Lung (tissue), 12 donors: ENCODE measurements around the gene ZNF107. TPM values are rescaled to one million over a fixed set of nuclear protein-coding genes. Genes with fewer than 3 reads are reported as not detected.

ENCODE experiments used
- ATAC-seq: fragments of 200-7000 bp; cut with Tn5 transposase; one replicate; pipeline ENCODE4 v1.9.1; 2020; ENCODE audit warnings: moderate number of reproducible peaks; ENCODE audit not compliant: insufficient read depth, low FRiP score
- DNase-seq, 3 donors: peaks; one replicate each; pipeline ENCODE4 v3.0.0-alpha.2; 2013 to 2017
- H3K27ac ChIP-seq, 2 donors: one replicate each; pipeline ENCODE4 v1.5.1; 2013; ENCODE audit warnings: mild to moderate bottlenecking in 2 of 2, moderate library complexity in 2 of 2, control low read depth in 1 of 2, inconsistent platforms in 1 of 2, low read depth in 1 of 2, low read length in 1 of 2
- H3K27me3 ChIP-seq, 3 donors: one replicate each; pipeline ENCODE4 v1.5.1; 2013; ENCODE audit warnings: low read length in 2 of 3; ENCODE audit not compliant: control insufficient read depth in 3 of 3, insufficient read depth in 3 of 3
- H3K36me3 ChIP-seq, 4 donors: one replicate each; pipeline ENCODE4 v1.5.1; 2013; ENCODE audit warnings: low read length in 4 of 4, mild to moderate bottlenecking in 1 of 4, moderate library complexity in 1 of 4; ENCODE audit not compliant: control insufficient read depth in 4 of 4, insufficient read depth in 4 of 4
- H3K4me1 ChIP-seq, 5 donors: one replicate each; pipeline ENCODE4 v1.5.1; 2013; ENCODE audit warnings: low read length in 5 of 5, mild to moderate bottlenecking in 2 of 5, moderate library complexity in 1 of 5; ENCODE audit not compliant: control insufficient read depth in 5 of 5, insufficient read depth in 5 of 5
- H3K4me3 ChIP-seq: one replicate; pipeline ENCODE4 v1.5.1; 2013; ENCODE audit warnings: mild to moderate bottlenecking, control low read depth, moderate library complexity
- H3K9ac ChIP-seq, 2 donors: one replicate each; pipeline ENCODE4 v1.5.1; 2013; ENCODE audit warnings: low read length in 2 of 2, control low read depth in 1 of 2; ENCODE audit not compliant: insufficient read depth in 1 of 2
- H3K9me3 ChIP-seq, 4 donors: one replicate each; pipeline ENCODE4 v1.5.1; 2013; ENCODE audit warnings: low read length in 3 of 4, mild to moderate bottlenecking in 1 of 4, moderate library complexity in 1 of 4; ENCODE audit not compliant: control insufficient read depth in 4 of 4, insufficient read depth in 3 of 4
- WGBS, 2 donors: extraction: QIAGEN DNeasy Blood & Tissue Kit; methylation state at CpG; one replicate each; pipeline ENCODE4 v1.1.7; 2013; 5-methylcytosine and 5-hydroxymethylcytosine counted together
- polyA plus RNA-seq, 2 donors: library from polyadenylated mRNA; stranded (reverse); fragments of 200-250 nt; gene quantifications; one replicate each; pipeline ENCODE4 v1.2.1, GENCODE V29; 2013
- total RNA-seq, 2 donors: library from RNA; depleted of rRNA in 1 of 2; stranded (reverse); fragments of >200 nt in 1 of 2; gene quantifications; one replicate each; pipeline ENCODE4 v1.2.1, GENCODE V29; 2014 to 2021
- TF ChIP-seq, protein P1 (sequence below): IDR thresholded peaks from 2 replicates; pipeline ENCODE4 v1.5.1; 2012; ENCODE audit warnings: mild to moderate bottlenecking; ENCODE audit errors: control extremely low read depth, extremely low read depth
- donor health status: control.
- donor health status: control.
- donor health status: Bipolar disorder and iron deficiency.
- donor health status: healthy.
- donor health status: DM: yes; HTN: yes; CAD: no.

Gene ZNF107
- total and polyA plus RNA-seq, 4 donors = 1.3 to 9.0 (median 3.1) TPM

DNA sequence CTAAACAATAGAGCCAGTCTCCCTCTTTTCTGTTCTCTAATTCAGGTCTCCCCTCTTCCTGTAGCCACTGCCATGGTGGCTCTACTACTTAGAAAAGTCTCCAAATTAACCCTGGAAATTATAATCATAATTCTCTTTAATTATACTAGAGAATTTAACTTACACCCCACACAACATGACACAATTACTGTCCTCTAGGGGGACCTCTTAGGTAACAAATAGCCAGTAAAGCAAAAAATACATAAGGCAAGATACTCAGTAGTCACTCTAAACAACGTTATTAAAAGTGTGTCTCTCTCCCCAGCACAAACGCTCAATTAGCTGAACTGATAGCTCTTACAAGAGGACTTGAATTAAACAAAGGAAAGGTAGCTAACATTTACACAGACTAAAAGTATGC lies 44.3 kb upstream of the ZNF107 start:
- TF ChIP-seq, protein P1, sequence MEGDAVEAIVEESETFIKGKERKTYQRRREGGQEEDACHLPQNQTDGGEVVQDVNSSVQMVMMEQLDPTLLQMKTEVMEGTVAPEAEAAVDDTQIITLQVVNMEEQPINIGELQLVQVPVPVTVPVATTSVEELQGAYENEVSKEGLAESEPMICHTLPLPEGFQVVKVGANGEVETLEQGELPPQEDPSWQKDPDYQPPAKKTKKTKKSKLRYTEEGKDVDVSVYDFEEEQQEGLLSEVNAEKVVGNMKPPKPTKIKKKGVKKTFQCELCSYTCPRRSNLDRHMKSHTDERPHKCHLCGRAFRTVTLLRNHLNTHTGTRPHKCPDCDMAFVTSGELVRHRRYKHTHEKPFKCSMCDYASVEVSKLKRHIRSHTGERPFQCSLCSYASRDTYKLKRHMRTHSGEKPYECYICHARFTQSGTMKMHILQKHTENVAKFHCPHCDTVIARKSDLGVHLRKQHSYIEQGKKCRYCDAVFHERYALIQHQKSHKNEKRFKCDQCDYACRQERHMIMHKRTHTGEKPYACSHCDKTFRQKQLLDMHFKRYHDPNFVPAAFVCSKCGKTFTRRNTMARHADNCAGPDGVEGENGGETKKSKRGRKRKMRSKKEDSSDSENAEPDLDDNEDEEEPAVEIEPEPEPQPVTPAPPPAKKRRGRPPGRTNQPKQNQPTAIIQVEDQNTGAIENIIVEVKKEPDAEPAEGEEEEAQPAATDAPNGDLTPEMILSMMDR = no peak
- H3K4me1 ChIP-seq = no peaks in the 10 kb centered on the region
- peaks cover 0 to 3% (median 0%) of the 10 kb centered on the region in 4 donors for H3K36me3 ChIP-seq
- DNase-seq (no peak), ATAC-seq (no peak)
- WGBS, 2 donors = 70 to 85% methylated on average over 2 of the region's 2 CpGs
- H3K27me3 ChIP-seq = no peaks in the 10 kb centered on the region
- H3K27ac ChIP-seq = no peak overlapping the region
- H3K4me3 ChIP-seq = no peak overlapping the region
- no peak overlapping the region for H3K9ac ChIP-seq
- H3K9me3 ChIP-seq = peaks cover 0 to 29% (median 3%) of the 10 kb centered on the region in 4 donors

DNA sequence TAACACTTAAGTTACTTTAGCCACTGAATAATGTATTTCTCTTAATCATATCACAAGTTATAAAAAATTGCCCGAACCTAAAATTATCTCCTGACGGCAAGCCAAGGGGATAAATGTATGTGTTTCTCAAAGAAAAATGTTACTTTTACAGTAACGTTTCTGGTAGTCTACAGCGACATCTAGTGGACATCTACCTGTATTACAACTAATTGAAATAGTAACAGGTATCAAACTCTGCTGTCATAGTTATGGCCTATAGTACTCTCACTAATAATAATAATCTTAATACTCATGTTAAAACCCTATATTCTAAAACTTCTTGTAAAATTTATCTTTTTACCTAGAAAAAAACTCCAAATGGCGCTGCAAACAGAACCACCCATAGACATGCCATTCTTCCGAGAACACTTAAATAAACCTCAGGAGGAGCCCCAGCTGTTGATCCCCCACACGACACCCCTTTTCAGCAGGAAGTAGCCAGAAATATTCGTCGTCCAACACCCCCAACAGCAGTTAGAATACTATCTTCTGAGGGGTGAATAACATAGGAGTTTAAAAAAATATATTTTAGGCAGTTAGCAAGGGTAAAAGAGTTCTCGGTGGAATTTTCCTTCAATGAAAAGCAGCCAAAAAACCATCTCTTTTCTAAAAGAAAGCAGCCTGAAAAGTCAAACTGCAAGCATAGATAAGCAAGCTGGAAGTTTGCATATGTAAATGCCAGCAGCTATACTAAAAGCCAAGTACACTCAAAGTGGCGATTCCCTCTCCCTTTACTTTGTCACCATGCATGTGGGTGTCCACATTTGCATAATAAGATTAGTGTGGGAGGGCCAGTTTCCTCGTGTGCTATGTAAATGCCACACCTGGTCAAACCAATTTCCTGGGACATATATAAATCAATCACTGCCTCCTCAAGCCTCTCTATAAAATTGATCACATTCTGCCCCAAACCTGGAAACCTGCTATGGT lies 40.5 kb upstream of the ZNF107 start:
- DNase-seq (no peak), ATAC-seq (no peak)
- Histone ChIP-seq H3K9me3 (peaks cover 0 to 8% (median 2%) of the 10 kb centered on the region in 4 donors), H3K27me3 (no peaks in the 10 kb centered on the region), H3K4me1 (no peaks in the 10 kb centered on the region), H3K27ac (no peak overlapping the region), H3K4me3 (no peak overlapping the region), H3K36me3 (peaks cover 0 to 3% (median 0%) of the 10 kb centered on the region in 4 donors), H3K9ac (no peak overlapping the region)
- TF ChIP-seq, protein P1 = peak; percentile 35
- WGBS, 2 donors = 25 to 26% methylated on average over 12 of the region's 12 CpGs

DNA sequence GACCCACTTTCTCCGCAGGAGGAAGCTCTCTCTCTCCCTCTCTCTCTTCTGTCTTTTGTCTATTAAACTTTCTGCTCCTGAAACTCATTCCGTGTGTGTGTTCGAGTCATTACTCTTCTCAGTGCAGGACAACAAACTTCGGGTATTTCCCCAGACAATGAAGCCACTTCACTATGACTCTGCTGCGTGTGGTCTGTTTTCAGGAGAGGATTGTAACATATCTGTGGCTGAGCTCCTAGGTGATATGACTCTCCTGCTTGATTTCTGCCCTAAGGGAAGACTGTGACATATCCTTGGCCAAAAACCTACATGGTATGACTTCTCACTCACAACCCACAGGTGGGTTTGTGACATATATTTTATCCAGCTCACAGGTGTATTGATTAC lies 39.9 kb upstream of the ZNF107 start:
- Histone ChIP-seq H3K4me3 (no peak overlapping the region), H3K4me1 (no peaks in the 10 kb centered on the region), H3K9ac (no peak overlapping the region), H3K9me3 (peaks cover 0 to 6% (median 2%) of the 10 kb centered on the region in 4 donors), H3K27ac (no peak overlapping the region), H3K36me3 (peaks cover 0 to 3% (median 0%) of the 10 kb centered on the region in 4 donors), H3K27me3 (no peaks in the 10 kb centered on the region)
- 59 to 60% methylated on average over 5 of the region's 5 CpGs for WGBS, 2 donors
- no peak for ATAC-seq
- TF ChIP-seq, protein P1 = no peak
- DNase-seq = no peak
